Activated B cell treated with CpG ODN at 0.5 μM for 24 hours (primary cell): ENCODE measurements around the gene TIMM10. TPM values are rescaled to one million over a fixed set of nuclear protein-coding genes. Genes with fewer than 3 reads are reported as not detected.

Experiments
- ATAC-seq: fragments of 200-7000 bp; cut with Tn5 transposase; one replicate; pipeline ENCODE4 v1.10.0; 2021; ENCODE audit warnings: low read depth, mild to moderate bottlenecking, moderate library complexity
- CTCF ChIA-PET: fragments of 350-600 bp; sonication (Branson Sonifier 250); formaldehyde crosslinking; loops from one replicate; lab custom pipeline; 2021; ENCODE audit warnings: antibody characterized with exemption; lab: Charles Lee
- POLR2A ChIA-PET: fragments of 350-600 bp; sonication (Branson Sonifier 250); formaldehyde crosslinking; loops from one replicate; lab custom pipeline; 2021; ENCODE audit warnings: antibody characterized with exemption; lab: Charles Lee
- DNase-seq: peaks from one replicate; pipeline ENCODE4 v3.0.0; 2022
- H3K27ac Mint-ChIP-seq: one replicate; pipeline ENCODE4 v1.8.0; 2020; ENCODE audit warnings: mixed read lengths
- H3K27me3 Mint-ChIP-seq: one replicate; pipeline ENCODE4 v1.8.0; 2021; ENCODE audit warnings: mixed read lengths
- H3K36me3 Mint-ChIP-seq: one replicate; pipeline ENCODE4 v1.8.0; 2021; ENCODE audit warnings: low read depth, mixed read lengths
- H3K4me1 Mint-ChIP-seq: one replicate; pipeline ENCODE4 v1.8.0; 2021; ENCODE audit warnings: mixed read lengths
- H3K4me3 Mint-ChIP-seq: one replicate; pipeline ENCODE4 v1.8.0; 2020; ENCODE audit warnings: mild to moderate bottlenecking, mixed read lengths
- H3K9me3 Mint-ChIP-seq: one replicate; pipeline ENCODE4 v1.8.0; 2020; ENCODE audit warnings: mixed read lengths
- intact Hi-C: fragments of 100-400 bp; cut with micrococcal nuclease; formaldehyde crosslinking; loops from one replicate; pipeline ENCODE4 v1.15.1; 2024
- total RNA-seq: library from RNA; stranded (reverse); gene quantifications from 2 replicates; pipeline ENCODE4 v1.2.3, GENCODE V29; 2022
- TF ChIP-seq, protein P1 (sequence below): fragments of 200-600 bp; IDR thresholded peaks from one replicate; pipeline ENCODE4 v1.8.0; 2022; ENCODE audit warnings: antibody characterized with exemption, mild to moderate bottlenecking

TIMM10 gene
- total RNA-seq, 1 donor from 2014 or later, result 100 TPM

DNA sequence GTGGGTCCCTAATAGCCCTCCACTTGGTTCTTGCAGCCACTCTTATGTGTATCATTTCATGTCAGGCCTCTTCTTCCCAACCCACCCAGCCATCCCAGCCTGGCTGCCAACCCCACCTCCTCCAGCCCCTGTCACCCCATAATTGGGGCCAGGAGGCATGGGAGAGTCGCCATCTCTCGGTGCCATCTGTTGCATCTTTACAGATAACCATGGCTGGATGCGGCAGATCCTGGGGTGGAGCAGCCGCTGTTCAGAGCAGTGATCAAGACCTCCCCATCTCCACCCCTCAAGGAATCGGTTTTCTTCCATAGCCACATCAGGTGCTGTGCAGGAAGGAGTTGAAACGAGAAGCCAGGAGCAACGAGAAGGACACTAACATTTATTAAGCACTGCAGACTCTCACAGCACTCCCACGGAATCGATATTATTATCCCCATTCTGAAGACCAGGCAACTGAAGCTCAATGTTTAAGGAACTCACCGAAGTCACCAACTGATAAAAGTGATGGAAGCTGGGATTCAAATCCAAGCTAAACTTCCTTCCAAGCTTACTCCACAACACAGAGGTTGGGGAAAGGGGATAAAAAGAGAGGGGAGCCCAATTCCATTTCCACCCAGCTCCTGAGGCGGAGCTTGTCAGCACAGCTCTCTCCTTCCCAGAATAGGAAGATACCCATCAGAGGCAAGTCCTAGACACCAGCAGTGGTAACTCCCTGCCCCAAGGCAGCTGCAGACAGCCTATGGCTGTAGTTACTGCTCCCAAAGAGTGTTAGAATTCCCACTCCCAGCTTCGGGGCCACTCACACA lies 17.7 kb downstream of the TIMM10 start:
- Mint-ChIP-seq H3K9me3 (no peaks in the 10 kb centered on the region), H3K36me3 (peaks cover 4% of the 10 kb centered on the region), H3K4me1 (peaks cover 38% of the 10 kb centered on the region), H3K4me3 (peak overlapping the region; percentile 67), H3K27ac (peak overlapping the region; percentile 71), H3K27me3 (no peaks in the 10 kb centered on the region)
- ATAC-seq, result no peak
- no peak for DNase-seq
- intact Hi-C loops, result loop anchor here (10.0 kb wide), 1 partner anchor 1642 kb away; no protein-coding TSS in a partner anchor
- TF ChIP-seq, protein P1, sequence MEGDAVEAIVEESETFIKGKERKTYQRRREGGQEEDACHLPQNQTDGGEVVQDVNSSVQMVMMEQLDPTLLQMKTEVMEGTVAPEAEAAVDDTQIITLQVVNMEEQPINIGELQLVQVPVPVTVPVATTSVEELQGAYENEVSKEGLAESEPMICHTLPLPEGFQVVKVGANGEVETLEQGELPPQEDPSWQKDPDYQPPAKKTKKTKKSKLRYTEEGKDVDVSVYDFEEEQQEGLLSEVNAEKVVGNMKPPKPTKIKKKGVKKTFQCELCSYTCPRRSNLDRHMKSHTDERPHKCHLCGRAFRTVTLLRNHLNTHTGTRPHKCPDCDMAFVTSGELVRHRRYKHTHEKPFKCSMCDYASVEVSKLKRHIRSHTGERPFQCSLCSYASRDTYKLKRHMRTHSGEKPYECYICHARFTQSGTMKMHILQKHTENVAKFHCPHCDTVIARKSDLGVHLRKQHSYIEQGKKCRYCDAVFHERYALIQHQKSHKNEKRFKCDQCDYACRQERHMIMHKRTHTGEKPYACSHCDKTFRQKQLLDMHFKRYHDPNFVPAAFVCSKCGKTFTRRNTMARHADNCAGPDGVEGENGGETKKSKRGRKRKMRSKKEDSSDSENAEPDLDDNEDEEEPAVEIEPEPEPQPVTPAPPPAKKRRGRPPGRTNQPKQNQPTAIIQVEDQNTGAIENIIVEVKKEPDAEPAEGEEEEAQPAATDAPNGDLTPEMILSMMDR, result no peak
- ChIA-PET CTCF (interaction anchor here (1.2 to 6.7 kb wide), 5 partner anchors 14 to 57 kb away, joined by 3 to 45 read pairs (median 6); no protein-coding TSS in a partner anchor), POLR2A (interaction anchor here (0.5 to 3.6 kb wide), 4 partner anchors 20 to 1060 kb away, joined by 4 to 18 read pairs (median 4); no protein-coding TSS in a partner anchor)

DNA sequence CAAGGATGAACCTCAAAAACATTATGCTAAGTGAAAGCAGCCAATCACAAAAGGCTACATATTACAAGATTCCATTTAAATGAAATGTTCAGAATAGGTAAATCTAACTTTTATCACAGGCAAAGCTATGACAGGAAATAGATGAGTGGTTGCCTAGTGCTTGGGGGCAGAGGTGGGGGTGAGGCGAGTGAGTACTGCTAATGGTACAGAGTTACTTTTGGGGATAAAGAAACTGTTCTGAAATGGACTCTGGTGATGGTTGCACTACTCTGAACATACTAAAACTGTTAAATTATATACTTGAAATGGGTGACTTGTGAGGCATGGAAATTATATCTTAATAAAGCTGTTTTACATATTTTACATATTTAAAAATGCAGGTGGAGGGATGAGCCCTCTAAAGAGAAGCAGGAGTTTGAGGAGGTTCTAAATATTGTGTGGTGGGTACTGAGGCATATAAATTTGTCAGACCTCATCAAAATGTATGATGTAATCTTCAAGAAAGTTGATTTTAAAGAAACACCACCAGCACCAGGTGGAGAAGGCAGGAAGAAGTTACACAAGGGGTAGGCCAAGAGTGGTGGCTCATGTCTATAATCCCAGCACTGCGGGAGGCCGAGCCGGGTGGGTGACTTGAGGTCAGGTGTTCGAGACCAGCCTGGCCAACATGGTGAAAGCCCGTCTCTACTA lies 18.7 kb downstream of the TIMM10 start:
- peak; percentile 47 for ATAC-seq
- no peaks in the 10 kb centered on the region for H3K9me3 Mint-ChIP-seq
- POLR2A ChIA-PET, result interaction anchor here (0.6 to 1.1 kb wide), 3 partner anchors 18 to 187 kb away, joined by 3 read pairs; partner anchors contain the start of gene TNKS1BP1
- H3K36me3 Mint-ChIP-seq, result peaks cover 4% of the 10 kb centered on the region
- no peaks in the 10 kb centered on the region for H3K27me3 Mint-ChIP-seq
- H3K4me1 Mint-ChIP-seq, result peaks cover 38% of the 10 kb centered on the region
- intact Hi-C loops, result loop anchor here (10.0 kb wide), 1 partner anchor 1643 kb away; no protein-coding TSS in a partner anchor
- DNase-seq, result no peak
- TF ChIP-seq, protein P1, result no peak
- peak overlapping the region; percentile 71 for H3K27ac Mint-ChIP-seq
- H3K4me3 Mint-ChIP-seq, result peak overlapping the region; percentile 4
- CTCF ChIA-PET, result interaction anchor here (2.0 to 2.3 kb wide), 2 partner anchors 18 to 55 kb away, joined by 7 to 9 read pairs; no protein-coding TSS in a partner anchor

DNA sequence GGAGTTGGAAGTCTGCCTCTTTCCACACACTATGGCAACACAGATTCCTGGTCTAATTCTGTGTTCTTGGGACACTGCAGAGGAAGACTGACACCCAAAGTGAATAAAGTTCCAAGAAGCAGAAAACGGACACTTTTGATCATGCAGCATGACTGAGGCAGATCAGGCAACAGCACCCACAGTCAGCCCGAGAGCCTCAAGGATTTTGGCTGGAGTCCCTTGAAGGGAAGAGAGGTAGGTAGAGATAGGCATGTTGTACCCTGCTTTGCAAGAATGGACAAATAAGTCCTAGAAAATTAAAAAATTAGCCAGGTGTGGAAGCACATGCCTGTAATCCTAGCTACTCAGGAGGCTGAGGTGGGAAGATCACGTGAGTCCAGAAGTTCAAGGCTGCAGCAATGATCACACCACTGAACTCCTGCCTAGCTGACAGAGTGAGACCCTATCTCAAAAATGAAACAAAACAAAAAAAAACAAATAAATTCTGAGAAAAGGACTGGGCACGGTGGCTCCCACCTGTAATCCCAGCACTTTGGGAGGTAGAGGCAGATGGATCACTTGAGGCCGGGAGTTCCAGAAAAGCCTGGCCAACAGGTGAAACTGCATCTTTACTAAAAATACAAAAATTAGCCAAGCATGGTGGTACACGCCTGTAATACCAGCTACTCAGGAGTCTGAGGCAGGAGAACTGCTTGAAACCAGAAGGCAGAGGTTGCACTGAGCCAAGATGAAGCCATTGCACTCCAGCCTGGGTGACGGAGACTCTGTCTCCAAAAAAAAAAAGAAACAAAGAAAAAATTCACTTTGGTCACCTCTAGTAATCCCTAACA lies 22.0 kb downstream of the TIMM10 start:
- ATAC-seq (no peak), DNase-seq (no peak)
- CTCF ChIA-PET, result no interaction called here
- Mint-ChIP-seq H3K36me3 (no peaks in the 10 kb centered on the region), H3K9me3 (no peaks in the 10 kb centered on the region), H3K4me3 (no peak overlapping the region), H3K27me3 (no peaks in the 10 kb centered on the region), H3K27ac (no peak overlapping the region), H3K4me1 (peaks cover 21% of the 10 kb centered on the region)
- TF ChIP-seq, protein P1, result no peak
- POLR2A ChIA-PET, result no interaction called here
- intact Hi-C loops, result no loop called here

DNA sequence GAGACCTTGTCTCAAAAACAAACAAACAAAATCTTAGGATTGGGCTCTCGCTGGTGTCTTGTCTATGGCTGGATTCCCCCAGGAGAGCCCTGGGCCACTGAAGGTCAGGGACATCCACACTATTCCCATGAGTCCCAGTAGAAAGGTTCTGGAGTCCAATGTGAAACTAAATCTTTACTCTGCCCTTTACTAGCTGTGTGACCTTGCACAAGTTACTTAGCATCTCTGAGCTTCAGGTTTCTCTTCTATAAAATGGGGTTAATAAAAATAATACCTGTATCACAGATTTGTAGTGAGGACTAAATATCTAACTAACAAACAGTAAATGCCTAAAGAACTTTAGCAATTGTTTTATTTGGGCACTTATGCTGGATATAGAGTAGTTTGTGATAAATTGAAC lies 24.0 kb downstream of the TIMM10 start:
- Mint-ChIP-seq H3K4me3 (no peak overlapping the region), H3K27me3 (no peaks in the 10 kb centered on the region), H3K9me3 (no peaks in the 10 kb centered on the region), H3K36me3 (peaks cover 5% of the 10 kb centered on the region), H3K27ac (no peak overlapping the region), H3K4me1 (peaks cover 2% of the 10 kb centered on the region)
- POLR2A ChIA-PET, result no interaction called here
- CTCF ChIA-PET, result interaction anchor here (2.8 to 4.2 kb wide), 2 partner anchors 13 to 23 kb away, joined by 7 to 22 read pairs; no protein-coding TSS in a partner anchor
- ATAC-seq (no peak), DNase-seq (no peak)
- intact Hi-C loops, result no loop called here
- TF ChIP-seq, protein P1, result no peak
